ENCODE data around the gene SERPINC1.

GRCh38 chr1:173878251-173878650 is 38.9 kb downstream of the SERPINC1 start:
- TF ChIP-seq TIGD3 (CRISPR knock-in tag; IDR thresholded peaks at IDR 0.05; ENCODE audit: borderline replicate concordance) (no peak), PREB (CRISPR knock-in tag; IDR thresholded peaks at IDR 0.05) (no peak), RFX1 (IDR thresholded peaks at IDR 0.05) (no peak), ZNF609 (CRISPR knock-in tag; IDR thresholded peaks at IDR 0.05; ENCODE audit: borderline replicate concordance) (no peak), POLR2A (IDR thresholded peaks at IDR 0.05; ENCODE audit: insufficient read depth in 1 of 2, low read depth in 2 of 2, low read length in 2 of 2) (no peak), ZNF407 (CRISPR knock-in tag; IDR thresholded peaks at IDR 0.05; ENCODE audit: not compliant biosample characterization) (no peak), AFF4 (CRISPR knock-in tag; IDR thresholded peaks at IDR 0.05) (no peak), XBP1 (CRISPR knock-in tag; IDR thresholded peaks at IDR 0.05) (no peak), MLX (CRISPR knock-in tag; IDR thresholded peaks at IDR 0.05) (no peak), NCOA1 (CRISPR knock-in tag; IDR thresholded peaks at IDR 0.05) (no peak), ZFX (CRISPR knock-in tag; IDR thresholded peaks at IDR 0.05; ENCODE audit: low read depth) (no peak), RFXAP (CRISPR knock-in tag; IDR thresholded peaks at IDR 0.05; ENCODE audit: borderline replicate concordance) (no peak)

Measured in HepG2 (cell line).